H1 (cell line): ENCODE measurements around the gene BRD2. TPM values are rescaled to one million over a fixed set of nuclear protein-coding genes. Genes with fewer than 3 reads are reported as not detected.

ENCODE experiments used
- CTCF ChIA-PET: fragments of 300-600 bp; sonication (Branson Sonifier 250); formaldehyde crosslinking; loops from one replicate; lab custom pipeline; 2021; ENCODE audit not compliant: partially characterized antibody; lab: Charles Lee
- POLR2A ChIA-PET: fragments of 300-600 bp; sonication (Branson Sonifier 250); formaldehyde crosslinking; loops from one replicate; lab custom pipeline; 2021; ENCODE audit warnings: inconsistent platforms; ENCODE audit not compliant: partially characterized antibody; lab: Charles Lee
- DNase-seq, 2 experiments: peaks; one replicate each; pipeline versions ENCODE4 v3.0.0 to v3.0.0-alpha.2; 2010 to 2022; ENCODE audit warnings: low spot score in 2 of 2, low read depth in 1 of 2, mixed read lengths in 1 of 2
- FAIRE-seq: peaks from 2 replicates; lab custom pipeline; 2011; peaks lifted over from hg19 to GRCh38; lab: Jason Lieb, UNC
- H2AFZ ChIP-seq: 2 replicates; pipeline ENCODE4 v1.8.1; 2012; ENCODE audit warnings: low read length, inconsistent platforms
- H2AK5ac ChIP-seq: 2 replicates; pipeline ENCODE4 v1.6.1; 2013; ENCODE audit warnings: low read depth, low read length
- H2BK120ac ChIP-seq: replicated peaks from 2 replicates; pipeline ENCODE3; 2013; ENCODE audit warnings: low read depth, low read length, inconsistent platforms
- H2BK12ac ChIP-seq: 2 replicates; pipeline ENCODE4 v1.6.1; 2013; ENCODE audit warnings: low read depth, low read length
- H2BK15ac ChIP-seq: 2 replicates; pipeline ENCODE4 v1.6.1; 2013; ENCODE audit warnings: low read length
- H2BK20ac ChIP-seq: 2 replicates; pipeline ENCODE4 v1.6.1; 2013; ENCODE audit warnings: low read length
- H2BK5ac ChIP-seq: 2 replicates; pipeline ENCODE4 v1.6.1; 2013; ENCODE audit warnings: low read depth, low read length
- H3K14ac ChIP-seq: 2 replicates; pipeline ENCODE4 v1.6.1; 2013; ENCODE audit warnings: inconsistent platforms; ENCODE audit not compliant: insufficient read length
- H3K18ac ChIP-seq: 2 replicates; pipeline ENCODE4 v1.6.1; 2013; ENCODE audit warnings: low read length; ENCODE audit errors: extremely low read depth
- H3K23ac ChIP-seq: 2 replicates; pipeline ENCODE4 v1.6.1; 2013; ENCODE audit warnings: inconsistent platforms; ENCODE audit not compliant: insufficient read length
- H3K23me2 ChIP-seq: 2 replicates; pipeline ENCODE4 v1.6.1; 2013; ENCODE audit warnings: low read depth, low read length
- H3K27ac ChIP-seq: 2 replicates; pipeline ENCODE4 v1.6.1; 2011; ENCODE audit warnings: low read depth, low read length, inconsistent platforms
- H3K27me3 ChIP-seq, 4 experiments: replicated peaks in 1 of 4; 1 replicate in 1 of 4; 2 replicates in 3 of 4; pipeline versions ENCODE4 v1.6.1 to v1.8.1; 2011 to 2013; ENCODE audit warnings: low read length in 3 of 4, mild to moderate bottlenecking in 3 of 4, inconsistent platforms in 2 of 4, mixed read lengths in 2 of 4, moderate library complexity in 1 of 4; ENCODE audit not compliant: control insufficient read depth in 3 of 4, insufficient read depth in 3 of 4; ENCODE audit errors: extremely low read depth in 1 of 4
- H3K36me3 ChIP-seq, 4 experiments: 2 replicates each; pipeline versions ENCODE4 v1.6.1 to v1.8.1; 2011 to 2013; ENCODE audit warnings: mild to moderate bottlenecking in 4 of 4, low read length in 3 of 4, moderate library complexity in 2 of 4, control low read depth in 1 of 4, inconsistent platforms in 1 of 4; ENCODE audit not compliant: insufficient read depth in 4 of 4, control insufficient read depth in 2 of 4
- H3K4ac ChIP-seq: replicated peaks from 2 replicates; pipeline ENCODE3; 2013; ENCODE audit warnings: low read length, low read depth, mixed read lengths, inconsistent platforms; ENCODE audit not compliant: insufficient read length
- H3K4me1 ChIP-seq, 4 experiments: replicated peaks in 1 of 4; 1 replicate in 1 of 4; 2 replicates in 3 of 4; pipeline versions ENCODE4 v1.6.1 to v1.8.1; 2011 to 2013; ENCODE audit warnings: low read length in 3 of 4, inconsistent platforms in 2 of 4, mixed read lengths in 1 of 4; ENCODE audit not compliant: insufficient read depth in 4 of 4, control insufficient read depth in 3 of 4
- H3K4me2 ChIP-seq, 2 experiments: 2 replicates each; pipeline versions ENCODE4 v1.6.1 to v1.8.1; 2011 to 2013; ENCODE audit warnings: low read depth in 2 of 2, low read length in 2 of 2, control low read depth in 1 of 2, inconsistent platforms in 1 of 2, mild to moderate bottlenecking in 1 of 2; ENCODE audit not compliant: insufficient read depth in 1 of 2
- H3K4me3 ChIP-seq, 4 experiments: fragments of 200-600, 300-600 bp in 1 of 4; sonication (generic), shearing (Covaris generic), sonication (Bioruptor Twin) in 1 of 4; 2 replicates each; pipeline versions ENCODE4 v1.5.1 to v1.8.1; 2011 to 2016; ENCODE audit warnings: low read length in 4 of 4, low read depth in 3 of 4, control low read depth in 2 of 4, inconsistent platforms in 2 of 4, mild to moderate bottlenecking in 2 of 4, mixed read lengths in 1 of 4, moderate library complexity in 1 of 4; ENCODE audit not compliant: insufficient read depth in 2 of 4; ENCODE audit errors: extremely low read depth in 1 of 4
- H3K56ac ChIP-seq: replicated peaks from 2 replicates; pipeline ENCODE3; 2013; ENCODE audit warnings: low read depth, mild to moderate bottlenecking, mixed read lengths, low read length, inconsistent platforms; ENCODE audit not compliant: insufficient read length
- H3K79me1 ChIP-seq: 2 replicates; pipeline ENCODE4 v1.6.1; 2013; ENCODE audit warnings: low read depth, low read length, control low read depth
- H3K79me2 ChIP-seq, 2 experiments: 2 replicates each; pipeline versions ENCODE4 v1.6.1 to v1.8.1; 2012 to 2013; ENCODE audit warnings: low read length in 2 of 2, mild to moderate bottlenecking in 2 of 2, inconsistent platforms in 1 of 2; ENCODE audit not compliant: insufficient read depth in 2 of 2, control insufficient read depth in 1 of 2
- H3K9ac ChIP-seq, 4 experiments: replicated peaks in 1 of 4; 1 replicate in 1 of 4; 2 replicates in 3 of 4; pipeline versions ENCODE4 v1.6.1 to v1.8.1; 2011 to 2013; ENCODE audit warnings: low read depth in 3 of 4, low read length in 3 of 4, control low read depth in 2 of 4, mild to moderate bottlenecking in 2 of 4, moderate library complexity in 2 of 4, inconsistent platforms in 1 of 4; ENCODE audit errors: extremely low read depth in 1 of 4
- H3K9me3 ChIP-seq, 2 experiments: 2 replicates each; pipeline versions ENCODE4 v1.6.1 to v1.8.1; 2012 to 2013; ENCODE audit warnings: mild to moderate bottlenecking in 2 of 2, moderate library complexity in 2 of 2, control low read depth in 1 of 2, inconsistent platforms in 1 of 2, low read depth in 1 of 2, low read length in 1 of 2, mixed read lengths in 1 of 2; ENCODE audit not compliant: insufficient read depth in 2 of 2
- H4K20me1 ChIP-seq, 2 experiments: replicated peaks in 1 of 2; 2 replicates each; pipeline versions ENCODE3 to v1.8.1; 2011 to 2013; ENCODE audit warnings: inconsistent platforms in 2 of 2, low read length in 2 of 2, mild to moderate bottlenecking in 1 of 2; ENCODE audit not compliant: insufficient read depth in 2 of 2, control insufficient read depth in 1 of 2
- H4K5ac ChIP-seq: 2 replicates; pipeline ENCODE4 v1.6.1; 2013; ENCODE audit warnings: low read length, low read depth, mixed read lengths, inconsistent platforms; ENCODE audit not compliant: insufficient read length
- H4K8ac ChIP-seq: 2 replicates; pipeline ENCODE4 v1.8.0; 2013; ENCODE audit warnings: mild to moderate bottlenecking, moderate library complexity, low read length, inconsistent platforms; ENCODE audit not compliant: insufficient read depth; ENCODE audit errors: extremely low read depth
- H4K91ac ChIP-seq: replicated peaks from 2 replicates; pipeline ENCODE3; 2013; ENCODE audit warnings: low read length, mixed read lengths, inconsistent platforms; ENCODE audit not compliant: insufficient read length
- BCL11A ChIP-seq, 2 experiments: IDR thresholded peaks; one replicate each; pipeline ENCODE4 v1.6.1; 2011; ENCODE audit warnings: low read depth in 2 of 2, low read length in 2 of 2, mild to moderate bottlenecking in 2 of 2
- RAD21 ChIP-seq, 2 experiments: IDR thresholded peaks in 1 of 2; conservative IDR thresholded peaks in 1 of 2; 2 replicates each; pipeline ENCODE4 v1.6.1; 2011; ENCODE audit warnings: low read depth in 2 of 2, low read length in 2 of 2, improper control_type of control experiment in 1 of 2, inconsistent platforms in 1 of 2, mild to moderate bottlenecking in 1 of 2, moderate library complexity in 1 of 2
- polyA plus RNA-seq, 7 experiments: library from polyadenylated mRNA; depleted of rRNA in 3 of 7; stranded (reverse) in 5 of 7; unstranded in 2 of 7; fragments of >200 nt in 5 of 7; fragments of 200-250 nt in 2 of 7; gene quantifications; 1 replicate in 5 of 7; 2 replicates in 1 of 7; 4 replicates in 1 of 7; pipeline versions ENCODE4 v1.2.1 to v1.2.3, GENCODE V29; 2011 to 2013; ENCODE audit warnings: missing spikeins in 2 of 7, mixed read lengths in 2 of 7
- total RNA-seq: library from RNA; stranded (reverse); fragmentation: NEBNext Ultra II Directional; extraction: Animal tissue kit (Norgen Biotek cat#: 25700); gene quantifications from 2 replicates; pipeline ENCODE4 v1.2.1, GENCODE V29; 2021

Gene BRD2
- total and polyA plus RNA-seq, 2 of the 8 experiments (the other 6 are each of a cell fraction or from before 2014, with no cell fraction given) = 132 to 185 TPM

DNA sequence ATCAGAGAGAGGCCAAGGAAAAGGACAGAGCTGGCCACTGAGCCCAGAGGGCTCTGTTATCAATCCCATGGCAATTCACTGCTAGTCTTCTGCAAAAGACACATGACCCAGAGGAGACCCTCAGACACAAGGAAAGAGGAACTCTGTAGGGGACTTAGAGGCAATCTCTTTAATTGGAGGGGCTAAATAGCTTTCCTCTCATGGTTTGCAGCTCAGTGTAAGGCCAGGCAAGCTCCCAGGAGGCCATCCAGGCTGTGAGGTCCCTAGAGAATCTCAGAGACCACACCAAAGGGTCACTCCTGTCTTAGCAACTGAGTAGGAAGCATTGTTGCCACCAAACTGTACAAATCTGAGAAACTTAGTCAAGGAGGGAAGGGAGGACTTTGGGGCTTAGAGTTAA is 51.0 kb downstream of the BRD2 start:
- no peaks in the 10 kb centered on the region for H3K79me1 ChIP-seq
- H2BK20ac ChIP-seq = no peak overlapping the region
- H4K20me1 ChIP-seq = no peaks in the 10 kb centered on the region
- H2BK120ac ChIP-seq = no peak overlapping the region
- no peak overlapping the region for H2AK5ac ChIP-seq
- no peak overlapping the region for H2AFZ ChIP-seq
- H3K27me3 ChIP-seq = no peaks in the 10 kb centered on the region
- H3K4me2 ChIP-seq = no peak overlapping the region
- POLR2A ChIA-PET = interaction anchor here (1.1 to 1.5 kb wide), 5 partner anchors 10 to 126 kb away, joined by 4 to 6 read pairs (median 4); no protein-coding TSS in a partner anchor
- no peaks in the 10 kb centered on the region for H3K9me3 ChIP-seq
- no peak overlapping the region for H4K91ac ChIP-seq
- H2BK5ac ChIP-seq = no peak overlapping the region
- H2BK12ac ChIP-seq = no peak overlapping the region
- H3K14ac ChIP-seq = no peak overlapping the region
- DNase-seq (no peak), FAIRE-seq (no peak)
- H3K23ac ChIP-seq = no peak overlapping the region
- H3K56ac ChIP-seq = no peak overlapping the region
- H4K8ac ChIP-seq = no peak overlapping the region
- no peaks in the 10 kb centered on the region for H3K79me2 ChIP-seq
- CTCF ChIA-PET = interaction anchor here (0.6 to 3.5 kb wide), 12 partner anchors 10 to 186 kb away, joined by 3 to 38 read pairs (median 3); partner anchors contain the start of genes HLA-DPA1, HLA-DPB1 and HSD17B8
- no peak overlapping the region for H3K27ac ChIP-seq
- no peak overlapping the region for H3K18ac ChIP-seq
- H3K4me1 ChIP-seq = peaks cover 0 to 4% (median 1%) of the 10 kb centered on the region in 4 experiments; a peak in 2 of 7 replicates
- H4K5ac ChIP-seq = no peak overlapping the region
- no peaks in the 10 kb centered on the region for H3K36me3 ChIP-seq
- no peak overlapping the region for H3K4ac ChIP-seq
- H2BK15ac ChIP-seq = no peak overlapping the region
- no peak overlapping the region for H3K4me3 ChIP-seq
- no peaks in the 10 kb centered on the region for H3K23me2 ChIP-seq
- no peak overlapping the region for H3K9ac ChIP-seq
- TF ChIP-seq RAD21 (IDR thresholded peaks at IDR 0.05 in 1 of 2, conservative IDR thresholded peaks at IDR 0.05 in 1 of 2; ENCODE audit: low read depth in 2 of 2, low read length in 2 of 2) (no peak), BCL11A (IDR thresholded peaks at IDR 0.05; ENCODE audit: low read depth in 2 of 2, low read length in 2 of 2) (no peak)
